ENCODE results near the gene EDEM3.

GRCh38 chr1:184745110-184745509 is 9.5 kb downstream of the EDEM3 start:
- TF ChIP-seq CTCF (conservative IDR thresholded peaks at IDR 0.05 in 1 of 2, IDR thresholded peaks at IDR 0.05 in 1 of 2; ENCODE audit: extremely low read depth in 1 of 2, insufficient read depth in 1 of 2, low read depth in 1 of 2, low read length in 2 of 2) (no peak), EZH2 (IDR thresholded peaks at IDR 0.05; ENCODE audit: borderline replicate concordance, low read length) (no peak)
